Gastrocnemius medialis (tissue), 4 donors: ENCODE results near the gene RBFOX2.

Experiments used
- CTCF ChIP-seq, 5 experiments: fragments of 450-650 bp in 3 of 5; fragments of 200-600 bp in 2 of 5; sonication (generic) in 2 of 5; IDR thresholded peaks in 4 of 5; conservative IDR thresholded peaks in 1 of 5; 1 replicate in 4 of 5; 2 replicates in 1 of 5; pipeline ENCODE4 v1.5.1; 2016 to 2019; ENCODE audit warnings: antibody characterized with exemption in 5 of 5, mild to moderate bottlenecking in 3 of 5, moderate library complexity in 3 of 5
- POLR2A ChIP-seq, 2 donors: fragments of 450-650 bp; IDR thresholded peaks; one replicate each; pipeline ENCODE4 v1.6.1; 2017; ENCODE audit warnings: antibody characterized with exemption in 2 of 2, mild to moderate bottlenecking in 2 of 2, moderate library complexity in 2 of 2

GRCh38 chr22:35811670-35812069 is 217.0 kb downstream of the RBFOX2 start:
- TF ChIP-seq CTCF (IDR thresholded peaks at IDR 0.05 in 4 of 5, conservative IDR thresholded peaks at IDR 0.05 in 1 of 5) (no peak), POLR2A (IDR thresholded peaks at IDR 0.05) (no peak)
